ENCODE measurements around the gene TMEM141.
"Not testable (repeated sequence)": the region's sequence is repeated elsewhere in the genome, so short reads cannot be mapped to it uniquely, and the experiment has no call there.

TMEM141 gene

DNA sequence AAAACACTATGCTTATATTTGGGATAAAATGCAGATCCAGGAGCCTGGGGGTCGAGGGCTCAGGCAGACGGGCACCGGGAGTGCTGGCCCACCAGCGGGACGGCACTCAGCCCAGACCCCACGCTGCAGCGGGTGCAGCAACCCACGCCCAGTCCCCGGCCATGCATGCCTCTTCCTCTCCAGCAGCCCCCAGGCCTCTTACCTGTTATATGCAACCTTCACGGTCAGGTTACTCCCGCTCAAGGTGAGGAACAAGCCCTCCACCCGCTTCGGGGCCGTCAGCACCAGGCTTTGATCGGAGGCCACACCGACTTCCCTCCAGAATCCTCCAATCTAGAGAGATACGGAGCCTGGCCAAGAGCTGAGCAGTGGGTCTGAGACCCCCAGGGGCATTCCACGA is 34.3 kb upstream of the TMEM141 start:
- Histone ChIP-seq H3K4me3 (ENCODE audit: low read depth in 1 of 2, low read length in 2 of 2) (no peak overlapping the region), H3K9me3 (ENCODE audit: control insufficient read depth in 1 of 2, low read length in 2 of 2) (peaks cover 0 to 9% of the 10 kb centered on the region in 2 donors), H3K4me1 (ENCODE audit: control insufficient read depth in 1 of 2, insufficient read depth in 2 of 2, low read length in 2 of 2) (peaks cover 0 to 7% of the 10 kb centered on the region in 2 donors), H3K27ac (ENCODE audit: low read length) (no peak overlapping the region), H3K27me3 (ENCODE audit: low read depth, low read length) (no peaks in the 10 kb centered on the region), H3K36me3 (ENCODE audit: control insufficient read depth in 1 of 2, insufficient read depth in 2 of 2, low read length in 2 of 2) (no peaks in the 10 kb centered on the region)

GRCh38 chr9:136757328-136757727 is 33.8 kb upstream of the TMEM141 start:
- Histone ChIP-seq H3K36me3 (ENCODE audit: control insufficient read depth in 1 of 2, insufficient read depth in 2 of 2, low read length in 2 of 2) (no peaks in the 10 kb centered on the region), H3K4me1 (ENCODE audit: control insufficient read depth in 1 of 2, insufficient read depth in 2 of 2, low read length in 2 of 2) (peaks cover 0 to 7% of the 10 kb centered on the region in 2 donors), H3K4me3 (ENCODE audit: low read depth in 1 of 2, low read length in 2 of 2) (no peak overlapping the region), H3K27ac (ENCODE audit: low read length) (no peak overlapping the region), H3K9me3 (ENCODE audit: control insufficient read depth in 1 of 2, low read length in 2 of 2) (peaks cover 0 to 4% of the 10 kb centered on the region in 2 donors), H3K27me3 (ENCODE audit: low read depth, low read length) (no peaks in the 10 kb centered on the region)

- H3K4me3 ChIP-seq (ENCODE audit: low read depth in 1 of 2, low read length in 2 of 2), result no peak overlapping the region
- no peak overlapping the region for H3K27ac ChIP-seq (ENCODE audit: low read length)
Observed at GRCh38 chr9:136757751-136758140, 33.4 kb upstream of the TMEM141 start.

GRCh38 chr9:136759001-136759400 is 32.1 kb upstream of the TMEM141 start:
- H3K4me1 ChIP-seq (ENCODE audit: control insufficient read depth in 1 of 2, insufficient read depth in 2 of 2, low read length in 2 of 2), result peaks cover 0 to 7% of the 10 kb centered on the region in 2 donors
- H3K9me3 ChIP-seq (ENCODE audit: control insufficient read depth in 1 of 2, low read length in 2 of 2), result peaks cover 0 to 4% of the 10 kb centered on the region in 2 donors
- no peaks in the 10 kb centered on the region for H3K36me3 ChIP-seq (ENCODE audit: control insufficient read depth in 1 of 2, insufficient read depth in 2 of 2, low read length in 2 of 2)
- H3K27me3 ChIP-seq (ENCODE audit: low read depth, low read length), result no peaks in the 10 kb centered on the region
- H3K27ac ChIP-seq (ENCODE audit: low read length), result no peak overlapping the region
- no peak overlapping the region for H3K4me3 ChIP-seq (ENCODE audit: low read depth in 1 of 2, low read length in 2 of 2)

More at GRCh38 chr9:136757751-136758140, 33.4 kb upstream of the TMEM141 start:
- H3K9me3 ChIP-seq (ENCODE audit: control insufficient read depth in 1 of 2, low read length in 2 of 2), result peaks cover 0 to 4% of the 10 kb centered on the region in 2 donors
- H3K27me3 ChIP-seq (ENCODE audit: low read depth, low read length), result no peaks in the 10 kb centered on the region
- H3K36me3 ChIP-seq (ENCODE audit: control insufficient read depth in 1 of 2, insufficient read depth in 2 of 2, low read length in 2 of 2), result no peaks in the 10 kb centered on the region
- H3K4me1 ChIP-seq (ENCODE audit: control insufficient read depth in 1 of 2, insufficient read depth in 2 of 2, low read length in 2 of 2), result peaks cover 0 to 7% of the 10 kb centered on the region in 2 donors

DNA sequence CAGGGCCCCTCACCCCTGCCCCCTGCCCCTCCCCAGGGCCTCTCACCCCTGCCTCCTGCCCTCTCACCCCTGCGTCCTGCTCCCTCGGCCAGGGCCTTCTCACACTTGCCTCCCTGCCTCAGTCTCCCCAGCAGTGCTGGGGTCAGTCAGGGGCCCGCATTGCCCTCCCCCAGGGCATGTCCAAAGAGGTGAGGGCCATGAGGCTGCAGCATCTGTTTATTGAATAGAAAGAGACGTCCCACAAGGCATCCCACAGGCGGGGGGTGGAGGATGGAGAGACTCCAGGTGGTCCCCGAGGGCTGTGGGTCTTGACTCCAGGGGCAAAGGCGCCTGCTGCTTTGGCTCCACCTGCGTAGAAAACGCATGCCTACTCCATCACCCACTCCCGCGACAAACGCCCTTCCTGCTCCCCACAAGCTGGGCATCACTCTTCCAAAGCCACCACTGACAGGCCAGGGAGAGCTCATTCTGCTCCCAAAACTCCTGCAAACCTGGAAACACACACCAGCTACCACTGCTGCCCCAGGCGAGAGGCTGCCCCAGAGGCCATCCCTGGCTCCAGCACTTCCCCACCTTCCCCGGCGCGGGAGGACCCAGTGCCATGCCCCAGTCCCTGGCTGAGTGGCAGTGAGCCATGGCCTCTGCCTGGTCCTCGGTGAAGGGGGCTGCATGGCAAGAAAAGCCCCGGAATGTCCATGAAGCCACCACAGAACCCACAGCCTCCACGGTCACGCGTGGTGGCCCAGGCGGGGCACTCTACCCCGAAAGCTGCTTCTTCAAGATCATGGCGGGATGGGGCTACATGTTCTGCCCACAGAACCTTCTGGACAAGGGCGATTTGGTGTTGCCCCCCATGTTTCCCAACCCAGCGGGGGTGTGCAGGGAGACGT is 31.5 kb upstream of the TMEM141 start:
- H3K27me3 ChIP-seq (ENCODE audit: low read depth, low read length), result no peaks in the 10 kb centered on the region
- no peak overlapping the region for H3K27ac ChIP-seq (ENCODE audit: low read length)
- peaks cover 0 to 7% of the 10 kb centered on the region in 2 donors for H3K4me1 ChIP-seq (ENCODE audit: control insufficient read depth in 1 of 2, insufficient read depth in 2 of 2, low read length in 2 of 2)
- peaks cover 0 to 4% of the 10 kb centered on the region in 2 donors for H3K9me3 ChIP-seq (ENCODE audit: control insufficient read depth in 1 of 2, low read length in 2 of 2)
- no peaks in the 10 kb centered on the region for H3K36me3 ChIP-seq (ENCODE audit: control insufficient read depth in 1 of 2, insufficient read depth in 2 of 2, low read length in 2 of 2)
- H3K4me3 ChIP-seq (ENCODE audit: low read depth in 1 of 2, low read length in 2 of 2), result no peak overlapping the region

GRCh38 chr9:136760424-136760823 is 30.7 kb upstream of the TMEM141 start:
- peaks cover 0 to 7% of the 10 kb centered on the region in 2 donors for H3K4me1 ChIP-seq (ENCODE audit: control insufficient read depth in 1 of 2, insufficient read depth in 2 of 2, low read length in 2 of 2)
- H3K27ac ChIP-seq (ENCODE audit: low read length), result no peak overlapping the region
- H3K27me3 ChIP-seq (ENCODE audit: low read depth, low read length), result no peaks in the 10 kb centered on the region
- no peaks in the 10 kb centered on the region for H3K36me3 ChIP-seq (ENCODE audit: control insufficient read depth in 1 of 2, insufficient read depth in 2 of 2, low read length in 2 of 2)
- no peak overlapping the region for H3K4me3 ChIP-seq (ENCODE audit: low read depth in 1 of 2, low read length in 2 of 2)
- H3K9me3 ChIP-seq (ENCODE audit: control insufficient read depth in 1 of 2, low read length in 2 of 2), result peaks cover 0 to 3% of the 10 kb centered on the region in 2 donors

DNA sequence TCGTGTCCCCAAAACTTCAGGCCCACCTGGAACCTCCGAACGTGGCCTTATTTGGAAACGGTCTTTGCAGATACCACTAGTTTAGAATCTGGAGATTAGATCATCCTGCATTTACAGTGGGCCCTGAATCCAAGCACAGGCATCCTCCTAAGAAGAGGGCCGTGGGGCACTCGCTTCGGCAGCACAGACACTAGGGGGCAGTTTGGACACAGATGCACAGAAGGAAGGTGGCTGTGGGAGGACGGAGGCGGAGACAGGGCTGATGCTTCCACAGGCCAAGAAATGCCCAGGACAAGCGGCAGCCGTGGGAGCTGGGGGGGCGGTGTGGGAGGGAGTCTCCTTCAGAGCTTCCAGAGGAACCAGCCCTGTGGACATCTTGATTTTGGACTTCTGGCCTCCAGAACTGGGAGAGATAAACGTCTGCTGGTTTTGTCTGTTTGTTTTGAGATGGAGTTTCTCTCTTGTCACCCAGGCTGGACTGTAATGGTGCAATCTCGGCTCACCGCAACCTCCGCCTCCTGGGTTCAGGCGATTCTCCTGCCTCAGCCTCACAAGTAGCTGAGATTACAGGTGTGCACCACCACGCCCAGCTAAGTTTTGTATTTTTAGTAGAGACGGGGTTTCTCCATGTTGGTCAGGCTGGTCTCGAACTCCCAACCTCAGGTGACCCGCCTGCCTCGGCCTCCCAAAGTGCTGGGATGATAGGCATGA is 30.2 kb upstream of the TMEM141 start:
- H3K4me3 ChIP-seq (ENCODE audit: low read depth in 1 of 2, low read length in 2 of 2); H3K4me1 ChIP-seq (ENCODE audit: control insufficient read depth in 1 of 2, insufficient read depth in 2 of 2, low read length in 2 of 2); H3K9me3 ChIP-seq (ENCODE audit: control insufficient read depth in 1 of 2, low read length in 2 of 2); H3K27ac ChIP-seq (ENCODE audit: low read length); H3K27me3 ChIP-seq (ENCODE audit: low read depth, low read length); H3K36me3 ChIP-seq (ENCODE audit: control insufficient read depth in 1 of 2, insufficient read depth in 2 of 2, low read length in 2 of 2): not testable (repeated sequence)

DNA sequence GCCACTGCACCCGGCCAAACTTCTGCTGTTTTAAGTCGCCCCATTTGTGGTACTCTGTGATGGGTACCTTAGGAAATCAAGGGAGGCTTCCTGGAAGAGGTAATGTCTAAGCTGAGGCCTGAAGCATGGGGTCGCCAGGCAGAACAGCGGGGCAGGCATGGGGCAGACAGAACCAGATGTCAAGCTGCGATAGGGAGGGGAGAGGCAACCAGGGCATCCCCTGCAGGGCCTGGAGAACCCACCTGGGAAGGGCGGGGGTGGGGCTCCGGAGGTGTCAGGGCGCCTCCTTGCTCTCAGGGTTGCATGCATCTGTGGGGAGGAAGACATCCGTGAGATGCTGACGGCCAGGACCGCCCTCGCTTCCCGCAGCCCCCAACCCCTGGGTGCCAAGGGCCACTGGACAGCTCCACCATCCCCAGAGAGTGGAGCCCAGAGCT is 29.6 kb upstream of the TMEM141 start:
- H3K27me3 ChIP-seq (ENCODE audit: low read depth, low read length), result no peaks in the 10 kb centered on the region
- H3K36me3 ChIP-seq (ENCODE audit: control insufficient read depth in 1 of 2, insufficient read depth in 2 of 2, low read length in 2 of 2), result no peaks in the 10 kb centered on the region
- H3K4me3 ChIP-seq (ENCODE audit: low read depth in 1 of 2, low read length in 2 of 2), result no peak overlapping the region
- H3K4me1 ChIP-seq (ENCODE audit: control insufficient read depth in 1 of 2, insufficient read depth in 2 of 2, low read length in 2 of 2), result peaks cover 0 to 7% of the 10 kb centered on the region in 2 donors
- no peak overlapping the region for H3K27ac ChIP-seq (ENCODE audit: low read length)
- no peaks in the 10 kb centered on the region for H3K9me3 ChIP-seq (ENCODE audit: control insufficient read depth in 1 of 2, low read length in 2 of 2)

DNA sequence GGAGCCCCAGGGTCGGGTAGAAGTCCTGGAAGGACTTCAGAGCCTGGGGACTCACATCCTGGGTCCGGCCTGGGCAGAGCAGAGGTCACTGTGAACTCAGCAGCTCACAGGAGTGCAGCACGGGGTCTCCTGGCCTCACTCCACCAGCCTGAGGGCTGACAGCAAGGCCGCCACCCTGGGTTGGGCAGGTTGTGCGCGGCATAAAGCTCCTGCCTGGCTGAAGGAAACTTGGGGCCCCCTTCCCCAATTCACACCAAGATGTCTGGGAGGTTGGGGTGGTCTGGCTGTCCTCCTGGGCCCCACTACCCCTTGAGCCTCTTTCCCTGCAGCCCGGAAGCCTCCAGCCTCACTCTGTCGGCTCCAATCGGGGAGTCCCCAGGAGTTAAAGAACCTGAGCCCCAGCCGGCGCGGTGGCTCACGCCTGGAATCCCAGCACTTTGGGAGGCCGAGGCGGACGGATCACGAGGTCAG is 28.9 kb upstream of the TMEM141 start:
- H3K4me1 ChIP-seq (ENCODE audit: control insufficient read depth in 1 of 2, insufficient read depth in 2 of 2, low read length in 2 of 2), result peaks cover 0 to 7% of the 10 kb centered on the region in 2 donors
- H3K27ac ChIP-seq (ENCODE audit: low read length), result no peak overlapping the region
- no peak overlapping the region for H3K4me3 ChIP-seq (ENCODE audit: low read depth in 1 of 2, low read length in 2 of 2)
- no peaks in the 10 kb centered on the region for H3K36me3 ChIP-seq (ENCODE audit: control insufficient read depth in 1 of 2, insufficient read depth in 2 of 2, low read length in 2 of 2)
- H3K9me3 ChIP-seq (ENCODE audit: control insufficient read depth in 1 of 2, low read length in 2 of 2), result no peaks in the 10 kb centered on the region
- H3K27me3 ChIP-seq (ENCODE audit: low read depth, low read length), result no peaks in the 10 kb centered on the region

- no peak overlapping the region for H3K27ac ChIP-seq (ENCODE audit: low read length)
- H3K27me3 ChIP-seq (ENCODE audit: low read depth, low read length), result no peaks in the 10 kb centered on the region
- H3K9me3 ChIP-seq (ENCODE audit: control insufficient read depth in 1 of 2, low read length in 2 of 2), result no peaks in the 10 kb centered on the region
- peaks cover 0 to 7% of the 10 kb centered on the region in 2 donors for H3K4me1 ChIP-seq (ENCODE audit: control insufficient read depth in 1 of 2, insufficient read depth in 2 of 2, low read length in 2 of 2)
- H3K4me3 ChIP-seq (ENCODE audit: low read depth in 1 of 2, low read length in 2 of 2), result no peak overlapping the region
- no peaks in the 10 kb centered on the region for H3K36me3 ChIP-seq (ENCODE audit: control insufficient read depth in 1 of 2, insufficient read depth in 2 of 2, low read length in 2 of 2)
Observed at GRCh38 chr9:136762915-136763648, 28.1 kb upstream of the TMEM141 start.

- H3K27me3 ChIP-seq (ENCODE audit: low read depth, low read length), result no peaks in the 10 kb centered on the region
- no peak overlapping the region for H3K4me3 ChIP-seq (ENCODE audit: low read depth in 1 of 2, low read length in 2 of 2)
- H3K27ac ChIP-seq (ENCODE audit: low read length), result no peak overlapping the region
- H3K9me3 ChIP-seq (ENCODE audit: control insufficient read depth in 1 of 2, low read length in 2 of 2), result no peaks in the 10 kb centered on the region
- H3K36me3 ChIP-seq (ENCODE audit: control insufficient read depth in 1 of 2, insufficient read depth in 2 of 2, low read length in 2 of 2), result no peaks in the 10 kb centered on the region
- H3K4me1 ChIP-seq (ENCODE audit: control insufficient read depth in 1 of 2, insufficient read depth in 2 of 2, low read length in 2 of 2), result peaks cover 0 to 7% of the 10 kb centered on the region in 2 donors
Observed at GRCh38 chr9:136763649-136764035, 27.5 kb upstream of the TMEM141 start.

All from muscle layer of duodenum (tissue), 2 donors.